K562 (cell line): ENCODE results near the gene MTERF4. TPM values are rescaled to one million over a fixed set of nuclear protein-coding genes. Genes with fewer than 3 reads are reported as not detected.

Experiments
- ATAC-seq: fragments of 200-7000 bp; cut with Tn5 transposase; 3 replicates; pipeline ENCODE4 v1.9.1; 2020; ENCODE audit warnings: moderate library complexity
- BruUV-seq: library from RNA; stranded (reverse); fragments of 400-500 nt; replicated peaks from 2 replicates; lab custom pipeline; 2021; lab: Mats Ljungman, UMichigan
- CTCF ChIA-PET: fragments of 300-600 bp; formaldehyde crosslinking; extraction: SDS; loops from one replicate; lab custom pipeline; 2021; ENCODE audit warnings: low intra/inter-chr PET ratio; lab: Yijun Ruan, JAX
- POLR2A ChIA-PET: fragments of 300-600, 350-650 bp; sonication (Branson Sonifier 250); formaldehyde crosslinking; extraction: SDS; loops from one replicate; lab custom pipeline; 2021; ENCODE audit warnings: antibody characterized with exemption, inconsistent platforms; lab: Yijun Ruan, JAX
- DNase-seq, 4 experiments: peaks; one replicate each; pipeline versions ENCODE4 v3.0.0 to v3.0.0-alpha.2; 2011 to 2018; ENCODE audit warnings: low spot score in 3 of 4, mixed read lengths in 3 of 4; ENCODE audit errors: extremely low read depth in 1 of 4
- FAIRE-seq: peaks from 2 replicates; lab custom pipeline; 2011; peaks lifted over from hg19 to GRCh38; lab: Jason Lieb, UNC
- H2AFZ ChIP-seq: 2 replicates; pipeline ENCODE4 v1.6.0; 2011; ENCODE audit warnings: low read depth, low read length, control low read depth, inconsistent platforms
- H3K27ac ChIP-seq: fragments of 200-600 bp; 3 replicates; pipeline ENCODE4 v1.8.0; 2011; ENCODE audit warnings: low read depth, mild to moderate bottlenecking, control low read depth, inconsistent platforms, low read length, moderate library complexity, mixed read lengths; ENCODE audit errors: extremely low read depth
- H3K27me3 ChIP-seq, 2 experiments: fragments of 300-600 bp in 1 of 2; 2 replicates in 1 of 2; 3 replicates in 1 of 2; pipeline versions ENCODE4 v1.6.0 to v1.8.0; 2011; ENCODE audit warnings: inconsistent platforms in 2 of 2, low read length in 2 of 2, mild to moderate bottlenecking in 1 of 2, mixed read lengths in 1 of 2, moderate library complexity in 1 of 2; ENCODE audit not compliant: control insufficient read depth in 2 of 2, insufficient read depth in 2 of 2
- H3K36me3 ChIP-seq: fragments of 300-600 bp; 3 replicates; pipeline ENCODE4 v1.8.0; 2011; ENCODE audit warnings: mild to moderate bottlenecking, low read length, inconsistent platforms; ENCODE audit not compliant: control insufficient read depth, insufficient read depth
- H3K4me1 ChIP-seq, 2 experiments: fragments of 200-600 bp in 1 of 2; replicated peaks in 1 of 2; 2 replicates in 1 of 2; 3 replicates in 1 of 2; pipeline versions ENCODE4 v1.5.1 to v1.8.0; 2011; ENCODE audit warnings: inconsistent platforms in 2 of 2, low read length in 2 of 2, mild to moderate bottlenecking in 1 of 2, mixed read lengths in 1 of 2, moderate library complexity in 1 of 2; ENCODE audit not compliant: control insufficient read depth in 2 of 2, insufficient read depth in 2 of 2
- H3K4me2 ChIP-seq: 2 replicates; pipeline ENCODE4 v1.6.1; 2011; ENCODE audit warnings: low read length, control low read depth, inconsistent platforms, mixed read lengths; ENCODE audit not compliant: insufficient read depth
- H3K4me3 ChIP-seq: fragments of 200-600 bp; sonication (generic), shearing (Covaris generic); 2 replicates; pipeline ENCODE4 v1.5.1; 2016; ENCODE audit warnings: control low read depth, inconsistent platforms
- H3K79me2 ChIP-seq: fragments of 200-600 bp; 3 replicates; pipeline ENCODE4 v1.8.0; 2011; ENCODE audit warnings: low read length, inconsistent platforms; ENCODE audit not compliant: control insufficient read depth, insufficient read depth
- H3K9ac ChIP-seq, 2 experiments: 2 replicates each; pipeline versions ENCODE4 v1.6.0 to v1.6.1; 2011; ENCODE audit warnings: low read depth in 2 of 2, low read length in 2 of 2, control low read depth in 1 of 2, inconsistent platforms in 1 of 2, mild to moderate bottlenecking in 1 of 2, mixed read lengths in 1 of 2; ENCODE audit not compliant: insufficient read depth in 1 of 2
- H3K9me1 ChIP-seq: one replicate; pipeline ENCODE4 v1.6.0; 2011; ENCODE audit warnings: inconsistent platforms, mild to moderate bottlenecking, low read length, moderate library complexity; ENCODE audit not compliant: control insufficient read depth, insufficient read depth
- H3K9me3 ChIP-seq: replicated peaks from 2 replicates; pipeline ENCODE4 v1.5.1; 2011; ENCODE audit warnings: low read depth, low read length, inconsistent platforms; ENCODE audit not compliant: control insufficient read depth, insufficient read depth
- H4K20me1 ChIP-seq: replicated peaks from 2 replicates; pipeline ENCODE4 v1.6.1; 2011; ENCODE audit warnings: low read length, inconsistent platforms, mixed read lengths; ENCODE audit not compliant: control insufficient read depth, insufficient read depth
- CEBPG ChIP-seq, 3 experiments: fragments of 200-800 bp in 1 of 3; sonication (Bioruptor generic) in 1 of 3; sonication (generic) in 1 of 3; formaldehyde crosslinking in 1 of 3; IDR thresholded peaks in 2 of 3; conservative IDR thresholded peaks in 1 of 3; 2 replicates each; pipeline versions ENCODE4 v1.6.1 to v1.8.0; 2016 to 2022; ENCODE audit warnings: missing compliant biosample characterization in 2 of 3, missing genetic modification characterization in 2 of 3, mild to moderate bottlenecking in 1 of 3, missing genetic modification reagents in 1 of 3
- CREB1 ChIP-seq, 2 experiments: sonication (generic) in 1 of 2; formaldehyde crosslinking in 1 of 2; IDR thresholded peaks; 2 replicates each; pipeline versions ENCODE4 v1.6.1 to v1.8.0; 2012 to 2022; ENCODE audit warnings: inconsistent platforms in 1 of 2, mild to moderate bottlenecking in 1 of 2, missing genetic modification reagents in 1 of 2, moderate library complexity in 1 of 2
- FOXO4 ChIP-seq: fragments of 450-650 bp; formaldehyde crosslinking; IDR thresholded peaks from 2 replicates; pipeline ENCODE4 v1.4.0; 2020; ENCODE audit warnings: mild to moderate bottlenecking, moderate library complexity
- FUS ChIP-seq: fragments of 200-400 bp; formaldehyde crosslinking; optimal IDR thresholded peaks from 2 replicates; pipeline ENCODE3; 2017; ENCODE audit warnings: low read depth, low read length
- ILF3 ChIP-seq: fragments of 450-650 bp; IDR thresholded peaks from 2 replicates; pipeline ENCODE4 v1.6.1; 2018; ENCODE audit warnings: antibody characterized with exemption, mild to moderate bottlenecking, moderate library complexity, borderline replicate concordance
- JUN ChIP-seq, 2 experiments: sonication (generic) in 1 of 2; formaldehyde crosslinking in 1 of 2; IDR thresholded peaks; 2 replicates each; pipeline versions ENCODE4 v1.6.1 to v1.8.0; 2012 to 2022; ENCODE audit warnings: borderline replicate concordance in 2 of 2, mild to moderate bottlenecking in 2 of 2, improper control_type of control experiment in 1 of 2, low read depth in 1 of 2, low read length in 1 of 2, missing genetic modification reagents in 1 of 2
- NFRKB ChIP-seq: fragments of 450-650 bp; IDR thresholded peaks from 2 replicates; pipeline ENCODE4 v1.6.1; 2016; ENCODE audit warnings: low read depth
- RAD51 ChIP-seq: fragments of 450-650 bp; IDR thresholded peaks from 2 replicates; pipeline ENCODE4 v1.7.1; 2016; ENCODE audit warnings: low read depth, mild to moderate bottlenecking, borderline replicate concordance
- SNIP1 ChIP-seq: fragments of 450-650 bp; IDR thresholded peaks from 2 replicates; pipeline ENCODE4 v1.7.1; 2017; ENCODE audit warnings: low read depth, mild to moderate bottlenecking
- YBX1 ChIP-seq: fragments of 450-650 bp; IDR thresholded peaks from 2 replicates; pipeline ENCODE4 v1.7.1; 2016; ENCODE audit warnings: mild to moderate bottlenecking
- ZNF146 ChIP-seq: IDR thresholded peaks from one replicate; pipeline ENCODE4 v1.6.1; 2018; ENCODE audit warnings: missing compliant biosample characterization; ENCODE audit not compliant: unreplicated experiment
- WGBS: fragments of 100-300 bp; shearing (Covaris generic); methylation state at CpG from one replicate; pipeline ENCODE4 v1.1.6; 2016; ENCODE audit warnings: low coverage, mixed read lengths; ENCODE audit not compliant: insufficient coverage; ENCODE audit errors: missing lambda C conversion rate; 5-methylcytosine and 5-hydroxymethylcytosine counted together
- in situ Hi-C: fragments of 300-500 bp; cut with MboI; formaldehyde crosslinking; loops from 4 replicates; pipeline ENCODE4 v1.15.0; 2018; ENCODE audit warnings: inconsistent platforms, mixed read lengths
- intact Hi-C: fragments of 100-400 bp; cut with micrococcal nuclease; formaldehyde crosslinking; loops from 2 replicates; pipeline ENCODE4 v1.14.2; 2022
- polyA plus RNA-seq, 8 experiments: library from polyadenylated mRNA; depleted of rRNA in 4 of 8; stranded (reverse) in 5 of 8; unstranded in 3 of 8; fragments of >200 nt; fragmentation: Nextera tagmentation in 2 of 8; fragmentation: Illumina TruSeq in 1 of 8; extraction: Ambion mirVana in 2 of 8; extraction: Trizol in 1 of 8; gene quantifications; 2 replicates each; pipeline versions ENCODE4 v1.2.1 to v1.2.3, GENCODE V29; 2011 to 2014; ENCODE audit warnings: inconsistent platforms in 1 of 8, missing spikeins in 1 of 8
- total RNA-seq, 7 experiments: library from RNA; depleted of rRNA in 6 of 7; stranded (reverse); fragments of >200 nt in 6 of 7; fragmentation: Illumina TruSeq in 2 of 7; extraction: Trizol in 2 of 7; gene quantifications; 2 replicates each; pipeline versions ENCODE4 v1.2.1 to v1.2.3, GENCODE V29; 2011 to 2021; ENCODE audit warnings: low replicate concordance in 1 of 7
- TF ChIP-seq, protein P1 (sequence below), 2 experiments: fragments of 450-650 bp in 1 of 2; sonication (generic) in 1 of 2; formaldehyde crosslinking in 1 of 2; IDR thresholded peaks in 1 of 2; conservative IDR thresholded peaks in 1 of 2; 2 replicates each; pipeline versions ENCODE4 v1.6.1 to v1.8.1; 2016 to 2023; ENCODE audit warnings: mild to moderate bottlenecking in 2 of 2, moderate library complexity in 2 of 2, inconsistent platforms in 1 of 2, missing genetic modification reagents in 1 of 2

The MTERF4 gene
- total and polyA plus RNA-seq, 9 of the 15 experiments (the other 6 are each of a cell fraction or from before 2014, with no cell fraction given) = 15.3 to 29.6 (median 21.2) TPM

DNA sequence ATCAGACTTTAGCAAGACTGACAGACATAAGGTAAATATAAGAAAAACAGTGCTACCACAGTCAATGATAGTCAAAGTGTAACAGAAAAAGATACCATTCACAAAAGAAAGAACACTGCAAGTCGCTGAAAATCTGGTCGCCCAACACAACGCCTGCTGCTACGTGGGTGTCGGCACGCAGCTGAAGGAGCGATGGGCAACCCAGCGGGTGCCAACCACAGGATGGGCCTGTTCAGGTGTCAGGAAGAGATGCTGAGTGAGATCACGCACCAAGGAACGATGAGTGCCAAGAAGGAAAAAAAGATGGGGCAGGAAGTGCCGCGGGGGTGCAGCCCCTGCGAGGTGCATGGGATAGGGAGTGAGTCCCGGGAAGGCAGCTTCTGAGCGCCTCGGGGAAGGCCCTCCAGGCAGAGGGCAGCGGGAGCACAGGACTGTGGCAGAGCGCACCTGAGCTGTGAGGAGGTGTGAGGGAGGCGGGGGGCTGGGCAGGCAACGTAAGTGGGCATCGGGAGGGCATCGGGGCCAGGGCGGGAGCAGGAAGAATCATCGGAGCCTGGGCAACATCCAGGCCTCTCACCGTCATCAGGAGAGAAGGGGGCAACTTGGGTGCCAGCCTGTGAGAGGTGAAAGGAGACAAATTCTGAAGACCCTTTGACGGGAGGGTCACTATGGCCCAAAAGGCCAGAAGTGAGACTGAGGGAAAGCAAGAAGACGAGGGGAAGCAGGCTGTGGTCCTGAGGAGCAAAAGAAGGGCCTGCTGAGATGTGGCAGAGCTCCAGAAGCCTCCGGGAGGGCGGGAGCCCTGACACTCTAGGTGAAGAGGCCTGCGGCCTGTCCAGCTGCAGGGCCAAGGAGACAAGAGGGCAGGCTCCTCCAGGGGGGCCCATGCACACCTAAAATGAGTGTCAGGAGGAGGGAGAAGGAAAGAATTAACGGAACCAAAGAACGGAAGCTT lies 14.8 kb upstream of the MTERF4 start:
- H3K27me3 ChIP-seq = no peaks in the 10 kb centered on the region
- no peak for DNase-seq
- no peaks in the 10 kb centered on the region for H3K79me2 ChIP-seq
- TF ChIP-seq RAD51 (no peak), FUS (no peak), ILF3 (no peak), YBX1 (no peak), CREB1 (IDR thresholded peaks at IDR 0.05) (no peak), CREB1 (CRISPR knock-in tag; IDR thresholded peaks at IDR 0.05) (no peak), JUN (IDR thresholded peaks at IDR 0.05; ENCODE audit: borderline replicate concordance, low read depth, low read length) (no peak), JUN (CRISPR knock-in tag; IDR thresholded peaks at IDR 0.05; ENCODE audit: borderline replicate concordance) (no peak), FOXO4 (no peak), ZNF146 (no peak), SNIP1 (no peak), CEBPG (CRISPR knock-in tag; IDR thresholded peaks at IDR 0.05) (no peak), CEBPG (tag; conservative IDR thresholded peaks at IDR 0.05 in 1 of 2, IDR thresholded peaks at IDR 0.05 in 1 of 2) (no peak), NFRKB (no peak)
- TF ChIP-seq, protein P1, sequence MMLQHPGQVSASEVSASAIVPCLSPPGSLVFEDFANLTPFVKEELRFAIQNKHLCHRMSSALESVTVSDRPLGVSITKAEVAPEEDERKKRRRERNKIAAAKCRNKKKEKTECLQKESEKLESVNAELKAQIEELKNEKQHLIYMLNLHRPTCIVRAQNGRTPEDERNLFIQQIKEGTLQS (IDR thresholded peaks at IDR 0.05) = no peak
- TF ChIP-seq, protein P1 (CRISPR knock-in tag; conservative IDR thresholded peaks at IDR 0.05) = no peak
- WGBS = 80% methylated on average over 19 of the region's 32 CpGs
- in situ Hi-C loops (no loop called here), intact Hi-C loops (no loop called here)
- H3K36me3 ChIP-seq = peaks cover 15% of the 10 kb centered on the region; the same call in 1 of the 3 replicates
- no peak overlapping the region for H3K27ac ChIP-seq
- no peaks in the 10 kb centered on the region for H3K4me1 ChIP-seq
- H3K4me2 ChIP-seq = no peak overlapping the region
- H3K9me1 ChIP-seq = no peaks in the 10 kb centered on the region
- no TSS peak for BruUV-seq
- ATAC-seq = no peak
- H3K4me3 ChIP-seq = no peak overlapping the region
- H3K9ac ChIP-seq = peak overlapping the region in 1 of 2 experiments; percentile 35; a peak in 1 of 4 replicates
- H2AFZ ChIP-seq = no peak overlapping the region
- no peak for FAIRE-seq
- ChIA-PET CTCF (no interaction called here), POLR2A (interaction anchor here (0.6 kb wide), 1 partner anchor 219 kb away, joined by 5 read pairs; no protein-coding TSS in a partner anchor)
- no peaks in the 10 kb centered on the region for H3K9me3 ChIP-seq
- no peaks in the 10 kb centered on the region for H4K20me1 ChIP-seq
